Endothelial cell of umbilical vein (primary cell): ENCODE measurements around the gene NLRP13. TPM values are rescaled to one million over a fixed set of nuclear protein-coding genes. Genes with fewer than 3 reads are reported as not detected.

Source experiments
- BruUV-seq: library from RNA; stranded (reverse); fragments of 400-500 nt; replicated peaks from 2 replicates; lab custom pipeline; 2021; lab: Mats Ljungman, UMichigan
- CTCF ChIA-PET: fragments of 300-600, 350-600 bp; sonication (Branson Sonifier 250); formaldehyde crosslinking; loops from one replicate; lab custom pipeline; 2021; ENCODE audit warnings: antibody characterized with exemption, inconsistent platforms; lab: Charles Lee
- POLR2A ChIA-PET: fragments of 300-600, 350-600 bp; sonication (Branson Sonifier 250); formaldehyde crosslinking; loops from one replicate; lab custom pipeline; 2021; ENCODE audit warnings: antibody characterized with exemption, inconsistent platforms; lab: Charles Lee
- DNase-seq: peaks from one replicate; pipeline ENCODE4 v3.0.0-alpha.2; 2011; ENCODE audit warnings: low read depth, low spot score
- FAIRE-seq: peaks from 2 replicates; lab custom pipeline; 2011; peaks lifted over from hg19 to GRCh38; lab: Jason Lieb, UNC
- H2AFZ ChIP-seq: 2 replicates; pipeline ENCODE4 v1.6.0; 2012; ENCODE audit warnings: low read depth, low read length, control low read depth, inconsistent platforms
- H3K27ac ChIP-seq: 2 replicates; pipeline ENCODE4 v1.5.1; 2011; ENCODE audit warnings: low read depth, mild to moderate bottlenecking, control low read depth, low read length, moderate library complexity; ENCODE audit not compliant: insufficient read depth
- H3K27me3 ChIP-seq, 2 experiments: 2 replicates each; pipeline versions ENCODE4 v1.6.0 to v1.6.1; 2011; ENCODE audit warnings: low read length in 2 of 2, mixed read lengths in 1 of 2; ENCODE audit not compliant: control insufficient read depth in 2 of 2, insufficient read depth in 2 of 2
- H3K36me3 ChIP-seq, 2 experiments: 2 replicates in 1 of 2; 3 replicates in 1 of 2; pipeline ENCODE4 v1.5.1; 2011; ENCODE audit warnings: low read length in 2 of 2, mild to moderate bottlenecking in 1 of 2, moderate library complexity in 1 of 2; ENCODE audit not compliant: control insufficient read depth in 2 of 2, insufficient read depth in 2 of 2; ENCODE audit errors: extremely low read depth in 1 of 2
- H3K4me1 ChIP-seq: 3 replicates; pipeline ENCODE4 v1.5.1; 2011; ENCODE audit warnings: mild to moderate bottlenecking, low read length; ENCODE audit not compliant: control insufficient read depth, insufficient read depth; ENCODE audit errors: extremely low read depth
- H3K4me2 ChIP-seq: 2 replicates; pipeline ENCODE4 v1.6.1; 2011; ENCODE audit warnings: low read length, control low read depth, mixed read lengths; ENCODE audit not compliant: insufficient read depth
- H3K4me3 ChIP-seq, 3 experiments: fragments of 200-600 bp in 1 of 3; sonication (generic), shearing (Covaris generic) in 1 of 3; replicated peaks in 1 of 3; 2 replicates each; pipeline ENCODE4 v1.5.1; 2011 to 2016; ENCODE audit warnings: control low read depth in 3 of 3, low read length in 3 of 3, mild to moderate bottlenecking in 2 of 3, inconsistent platforms in 1 of 3, low read depth in 1 of 3, moderate library complexity in 1 of 3; ENCODE audit not compliant: insufficient read depth in 1 of 3
- H3K79me2 ChIP-seq: 2 replicates; pipeline ENCODE4 v1.6.0; 2012; ENCODE audit warnings: low read length, inconsistent platforms; ENCODE audit not compliant: control insufficient read depth, insufficient read depth
- H3K9ac ChIP-seq: replicated peaks from 2 replicates; pipeline ENCODE3; 2011; ENCODE audit warnings: low read length, control low read depth; ENCODE audit not compliant: insufficient read depth; ENCODE audit errors: extremely low read depth
- H3K9me1 ChIP-seq: replicated peaks from 3 replicates; pipeline ENCODE4 v1.6.0; 2011; ENCODE audit warnings: mild to moderate bottlenecking, low read length; ENCODE audit not compliant: control insufficient read depth, insufficient read depth; ENCODE audit errors: extremely low read depth
- H3K9me3 ChIP-seq: replicated peaks from 2 replicates; pipeline ENCODE4 v1.5.1; 2012; ENCODE audit warnings: low read length, inconsistent platforms; ENCODE audit not compliant: control insufficient read depth, insufficient read depth
- H4K20me1 ChIP-seq: replicated peaks from 2 replicates; pipeline ENCODE3; 2011; ENCODE audit warnings: mild to moderate bottlenecking, low read length; ENCODE audit not compliant: control insufficient read depth, insufficient read depth; ENCODE audit errors: extremely low read depth
- EZH2 ChIP-seq: IDR thresholded peaks from 2 replicates; pipeline ENCODE4 v1.6.1; 2012; ENCODE audit warnings: borderline replicate concordance, low read depth, mild to moderate bottlenecking, moderate library complexity, low read length, inconsistent platforms; ENCODE audit not compliant: severe bottlenecking
- FOS ChIP-seq: IDR thresholded peaks from 2 replicates; pipeline ENCODE4 v1.6.1; 2011; ENCODE audit warnings: mild to moderate bottlenecking, low read length, moderate library complexity, borderline replicate concordance; ENCODE audit not compliant: insufficient read depth
- GATA2 ChIP-seq: IDR thresholded peaks from 2 replicates; pipeline ENCODE4 v1.7.0; 2011; ENCODE audit warnings: low read depth, mild to moderate bottlenecking, moderate library complexity, mixed read lengths, low read length; ENCODE audit not compliant: insufficient read length, insufficient read depth
- JUN ChIP-seq: IDR thresholded peaks from 2 replicates; pipeline ENCODE4 v1.6.1; 2011; ENCODE audit warnings: borderline replicate concordance, low read depth; ENCODE audit not compliant: insufficient read length, insufficient read depth
- MYC ChIP-seq: IDR thresholded peaks from one replicate; pipeline ENCODE4 v1.6.1; 2011; ENCODE audit warnings: mild to moderate bottlenecking, low read depth, low read length
- POLR2A ChIP-seq: IDR thresholded peaks from 2 replicates; pipeline ENCODE4 v1.6.1; 2012; ENCODE audit warnings: low read depth, mild to moderate bottlenecking, control low read depth, low read length
- POLR2AphosphoS5 ChIP-seq: IDR thresholded peaks from 2 replicates; pipeline ENCODE4 v1.6.1; 2012; ENCODE audit warnings: low read depth, mild to moderate bottlenecking, control low read depth, low read length, moderate library complexity; ENCODE audit not compliant: insufficient read depth
- dilution Hi-C: fragments of 300-500 bp; cut with MboI; formaldehyde crosslinking; loops from one replicate; pipeline ENCODE4 v1.15.0; 2019; ENCODE audit warnings: low sequenced_read_pairs; ENCODE audit not compliant: extremely low pct_ligation_motif_present
- intact Hi-C: fragments of 100-400 bp; cut with micrococcal nuclease; formaldehyde crosslinking; loops from one replicate; pipeline ENCODE4 v1.10.0; 2022
- polyA plus RNA-seq, 4 experiments: library from polyadenylated mRNA; depleted of rRNA in 3 of 4; stranded (reverse) in 3 of 4; unstranded in 1 of 4; fragments of >200 nt; gene quantifications; 2 replicates each; pipeline versions ENCODE4 v1.2.1 to v1.2.3, GENCODE V29; 2011 to 2012; ENCODE audit warnings: missing spikeins in 1 of 4
- total RNA-seq: library from RNA; stranded (reverse); gene quantifications from 2 replicates; pipeline ENCODE4 v1.2.3, GENCODE V29; 2021
- TF ChIP-seq, protein P1 (sequence below): IDR thresholded peaks from 2 replicates; pipeline ENCODE4 v1.6.1; 2011; ENCODE audit not compliant: insufficient read depth, insufficient read length
- TF ChIP-seq, protein P2 (sequence below), 2 donors: IDR thresholded peaks; 1 replicate in 1 of 2; 2 replicates in 1 of 2; pipeline ENCODE4 v1.5.1; 2011; ENCODE audit warnings: low read length in 2 of 2, mild to moderate bottlenecking in 2 of 2, moderate library complexity in 2 of 2, control low read depth in 1 of 2, inconsistent platforms in 1 of 2, low read depth in 1 of 2; ENCODE audit not compliant: insufficient read depth in 1 of 2; ENCODE audit errors: extremely low read depth in 1 of 2

NLRP13 gene
- total and polyA plus RNA-seq, 2 donors (not counting 3 experiments of a cell fraction or from before 2014, with no cell fraction given), result not detected

DNA sequence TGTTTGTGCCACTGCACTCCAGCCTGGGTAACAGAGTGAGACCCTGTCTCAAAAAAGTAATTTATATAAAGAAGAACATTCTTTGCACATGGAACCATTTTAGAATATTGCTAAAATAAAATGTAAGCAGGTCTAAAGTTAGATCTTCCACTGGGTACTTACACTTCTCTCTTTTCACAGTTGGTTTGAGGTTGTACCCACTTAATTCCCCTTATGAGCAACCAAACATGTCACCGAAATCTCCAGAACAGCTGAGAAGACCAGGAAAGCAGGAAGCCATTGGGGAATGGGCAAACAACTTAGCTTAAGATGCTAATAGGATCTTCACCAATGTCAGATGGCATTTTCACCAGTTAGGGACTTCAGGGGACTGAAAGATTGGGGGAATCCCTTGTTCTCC, 77.0 kb downstream of the NLRP13 start:
- Histone ChIP-seq H3K4me3 (no peak overlapping the region), H3K36me3 (no peaks in the 10 kb centered on the region), H2AFZ (no peak overlapping the region), H3K4me1 (no peaks in the 10 kb centered on the region), H3K27ac (no peak overlapping the region), H3K9me1 (no peaks in the 10 kb centered on the region), H4K20me1 (no peaks in the 10 kb centered on the region), H3K4me2 (no peak overlapping the region), H3K27me3 (no peaks in the 10 kb centered on the region), H3K9ac (no peak overlapping the region), H3K79me2 (no peaks in the 10 kb centered on the region), H3K9me3 (no peaks in the 10 kb centered on the region)
- POLR2A ChIA-PET, result no interaction called here
- TF ChIP-seq MYC (no peak), FOS (no peak), POLR2AphosphoS5 (no peak), JUN (no peak), POLR2A (no peak), GATA2 (no peak), EZH2 (no peak)
- TF ChIP-seq, protein P1, sequence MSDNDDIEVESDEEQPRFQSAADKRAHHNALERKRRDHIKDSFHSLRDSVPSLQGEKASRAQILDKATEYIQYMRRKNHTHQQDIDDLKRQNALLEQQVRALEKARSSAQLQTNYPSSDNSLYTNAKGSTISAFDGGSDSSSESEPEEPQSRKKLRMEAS, result no peak
- TF ChIP-seq, protein P2, sequence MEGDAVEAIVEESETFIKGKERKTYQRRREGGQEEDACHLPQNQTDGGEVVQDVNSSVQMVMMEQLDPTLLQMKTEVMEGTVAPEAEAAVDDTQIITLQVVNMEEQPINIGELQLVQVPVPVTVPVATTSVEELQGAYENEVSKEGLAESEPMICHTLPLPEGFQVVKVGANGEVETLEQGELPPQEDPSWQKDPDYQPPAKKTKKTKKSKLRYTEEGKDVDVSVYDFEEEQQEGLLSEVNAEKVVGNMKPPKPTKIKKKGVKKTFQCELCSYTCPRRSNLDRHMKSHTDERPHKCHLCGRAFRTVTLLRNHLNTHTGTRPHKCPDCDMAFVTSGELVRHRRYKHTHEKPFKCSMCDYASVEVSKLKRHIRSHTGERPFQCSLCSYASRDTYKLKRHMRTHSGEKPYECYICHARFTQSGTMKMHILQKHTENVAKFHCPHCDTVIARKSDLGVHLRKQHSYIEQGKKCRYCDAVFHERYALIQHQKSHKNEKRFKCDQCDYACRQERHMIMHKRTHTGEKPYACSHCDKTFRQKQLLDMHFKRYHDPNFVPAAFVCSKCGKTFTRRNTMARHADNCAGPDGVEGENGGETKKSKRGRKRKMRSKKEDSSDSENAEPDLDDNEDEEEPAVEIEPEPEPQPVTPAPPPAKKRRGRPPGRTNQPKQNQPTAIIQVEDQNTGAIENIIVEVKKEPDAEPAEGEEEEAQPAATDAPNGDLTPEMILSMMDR (IDR thresholded peaks at IDR 0.05; ENCODE audit: extremely low read depth in 1 of 2, insufficient read depth in 1 of 2, low read depth in 1 of 2, low read length in 2 of 2), result no peak
- dilution Hi-C loops (no loop called here), intact Hi-C loops (no loop called here)
- CTCF ChIA-PET, result no interaction called here
- FAIRE-seq (no peak), DNase-seq (no peak)
- BruUV-seq, result no TSS peak

Other genes with a start within 250 kb of the NLRP13 start
- not detected in 2 replicates for gene NLRP9, start 193.9 kb downstream of the NLRP13 start, total RNA-seq
- gene NLRP9, start 193.9 kb downstream of the NLRP13 start, polyA plus RNA-seq, result not detected in 2 replicates
- not detected in 2 replicates for gene RFPL4A, start 173.2 kb downstream of the NLRP13 start, total RNA-seq
- gene RFPL4A, start 173.2 kb downstream of the NLRP13 start, polyA plus RNA-seq, result not detected in 2 replicates
- gene RFPL4AL1, start 163.2 kb downstream of the NLRP13 start, total RNA-seq, result not detected in 2 replicates
- not detected in 2 replicates for gene RFPL4AL1, start 163.2 kb downstream of the NLRP13 start, polyA plus RNA-seq
- not detected in 2 replicates for gene NLRP11, start 100.3 kb downstream of the NLRP13 start, total RNA-seq
- not detected in 2 replicates for gene NLRP11, start 100.3 kb downstream of the NLRP13 start, polyA plus RNA-seq
- not detected in 2 replicates for gene NLRP4, start 95.8 kb downstream of the NLRP13 start, total RNA-seq
- not detected in 2 replicates for gene NLRP4, start 95.8 kb downstream of the NLRP13 start, polyA plus RNA-seq
- not detected in 2 replicates for gene NLRP8, start 15.5 kb upstream of the NLRP13 start, total RNA-seq
- not detected in 2 replicates for gene NLRP8, start 15.5 kb upstream of the NLRP13 start, polyA plus RNA-seq
- not detected in 2 replicates for gene NLRP5, start 54.4 kb upstream of the NLRP13 start, total RNA-seq
- gene NLRP5, start 54.4 kb upstream of the NLRP13 start, polyA plus RNA-seq, result not detected in 2 replicates
- 31.8 and 32.7 TPM in 2 replicates for gene ZNF787, start 189.0 kb upstream of the NLRP13 start, total RNA-seq
- gene ZNF787, start 189.0 kb upstream of the NLRP13 start, polyA plus RNA-seq, result 11.6 and 16.4 TPM in 2 replicates
- 37.1 and 37.2 TPM in 2 replicates for gene ZNF444, start 209.0 kb upstream of the NLRP13 start, total RNA-seq
- gene ZNF444, start 209.0 kb upstream of the NLRP13 start, polyA plus RNA-seq, result 41.7 and 45.6 TPM in 2 replicates
- not detected in 2 replicates for gene GALP, start 243.7 kb upstream of the NLRP13 start, total RNA-seq
- not detected in 2 replicates for gene GALP, start 243.7 kb upstream of the NLRP13 start, polyA plus RNA-seq